Keratinocyte (primary cell): ENCODE results near the gene TJP2.

ENCODE experiments used
- CTCF ChIP-seq, 3 experiments: IDR thresholded peaks in 1 of 3; conservative IDR thresholded peaks in 1 of 3; optimal IDR thresholded peaks in 1 of 3; 2 replicates in 2 of 3; 3 replicates in 1 of 3; pipeline versions ENCODE3 to v1.5.1; 2011; ENCODE audit warnings: low read length in 3 of 3, mild to moderate bottlenecking in 3 of 3, moderate library complexity in 2 of 3, control low read depth in 1 of 3, inconsistent platforms in 1 of 3; ENCODE audit not compliant: insufficient read depth in 2 of 3; ENCODE audit errors: extremely low read depth in 1 of 3
- EZH2 ChIP-seq: IDR thresholded peaks from one replicate; pipeline ENCODE4 v1.6.1; 2012; ENCODE audit warnings: inconsistent platforms, mild to moderate bottlenecking, low read length, moderate library complexity

DNA sequence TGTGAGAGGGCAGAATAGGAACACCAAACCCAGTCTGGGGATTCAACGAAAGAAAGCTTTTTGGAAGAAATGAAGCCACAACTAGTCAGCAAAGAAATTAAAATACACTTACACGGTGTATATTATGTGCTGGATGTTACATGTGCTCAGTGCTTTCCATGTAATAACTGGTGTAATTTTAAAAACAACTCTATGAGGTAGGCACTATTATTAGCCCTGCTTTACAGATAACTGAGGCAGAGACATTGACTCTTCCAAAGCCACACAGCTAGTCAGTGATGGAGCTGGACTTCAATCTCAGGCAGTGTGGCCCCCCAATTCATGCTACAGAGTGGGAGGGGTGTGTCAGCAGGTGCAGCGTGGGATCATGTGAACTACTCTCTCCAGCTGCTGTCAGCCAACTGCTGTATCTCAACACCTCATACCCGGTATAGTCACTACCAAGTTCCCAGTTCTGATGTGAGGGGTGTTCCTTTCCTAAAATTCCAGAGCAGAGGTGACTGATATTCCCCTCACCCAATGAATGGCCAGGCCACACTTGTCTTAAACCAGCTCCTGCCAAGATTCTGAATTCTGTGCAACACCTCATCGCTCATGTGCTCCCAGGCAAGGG lies 33.8 kb upstream of the TJP2 start:
- TF ChIP-seq CTCF (optimal IDR thresholded peaks at IDR 0.05 in 1 of 3, IDR thresholded peaks at IDR 0.05 in 1 of 3, conservative IDR thresholded peaks at IDR 0.05 in 1 of 3; ENCODE audit: extremely low read depth in 1 of 3, insufficient read depth in 2 of 3, low read length in 3 of 3) (no peak), EZH2 (no peak)
